ENCODE measurements around the gene KDM4C. TPM values are rescaled to one million over a fixed set of nuclear protein-coding genes. Genes with fewer than 3 reads are reported as not detected.
A peak's percentile ranks its signal among the peaks of the same experiment; 100 is the strongest.

Gene KDM4C
- total and polyA plus RNA-seq, 2 of the 13 experiments (the other 11 are each of a cell fraction or from before 2014, with no cell fraction given), result 19.4 to 23.6 TPM

- H3K79me2 ChIP-seq (ENCODE audit: insufficient read depth, low read length), result no peaks in the 10 kb centered on the region
- ChIA-PET POLR2A (interaction anchor here (0.8 to 4.6 kb wide), 13 partner anchors 12 to 308 kb away, joined by 3 to 59 read pairs (median 5); partner anchors contain the start of genes KDM4C and UHRF2), CTCF (ENCODE audit: low intra/inter-chr PET ratio, low total read pairs) (no interaction called here)
- no peak overlapping the region for H2AFZ ChIP-seq (ENCODE audit: low read length)
- BruUV-seq (replicated peaks), result no TSS peak
- 0 out of 2 replicates have a peak, but pooled peaks have one; percentile 10 for TF ChIP-seq NR2F6 (IDR thresholded peaks at IDR 0.05)
- no peak for TF ChIP-seq NR2F6 (CRISPR knock-in tag; IDR thresholded peaks at IDR 0.05)
- TF ChIP-seq GPN1 (CRISPR knock-in tag; IDR thresholded peaks at IDR 0.05; ENCODE audit: borderline replicate concordance), result no peak
- ATAC-seq, result no peak
- DNase-seq (ENCODE audit: low spot score), result no peak
- H3K9me3 ChIP-seq (ENCODE audit: low read length), result no peaks in the 10 kb centered on the region
- no peak for FAIRE-seq
- peak overlapping the region; percentile 57 to 72 (median 65) for H3K4me3 ChIP-seq (replicated peaks in 1 of 3; ENCODE audit: insufficient read depth in 1 of 3, low read depth in 2 of 3, low read length in 3 of 3)
- no peaks in the 10 kb centered on the region for H3K36me3 ChIP-seq (replicated peaks in 1 of 2; ENCODE audit: control insufficient read depth in 1 of 2, insufficient read depth in 2 of 2, low read length in 2 of 2)
- in situ Hi-C loops (cut with HindIII; ENCODE audit: extremely low pct_ligation_motif_present, low pct_unique_long_range_greater_than_20kb), result no loop called here
- peaks cover 34% of the 10 kb centered on the region for H3K4me1 ChIP-seq (ENCODE audit: insufficient read depth, low read length)
- 54% methylated on average over 9 of the region's 9 CpGs for WGBS (ENCODE audit: low lambda C conversion rate)
- no peaks in the 10 kb centered on the region for H3K27me3 ChIP-seq (ENCODE audit: control insufficient read depth in 1 of 2, insufficient read depth in 2 of 2, low read length in 2 of 2)
- no peaks in the 10 kb centered on the region for H4K20me1 ChIP-seq (ENCODE audit: insufficient read depth, low read length)
- H3K27ac ChIP-seq (ENCODE audit: extremely low read length, insufficient read depth, low read length), result peak overlapping the region; percentile 93
- intact Hi-C loops (cut with micrococcal nuclease; ENCODE audit: unreplicated experiment), result loop anchor here (5.0 kb wide), 1 partner anchor 34 kb away; no protein-coding TSS in a partner anchor
- H3K4me2 ChIP-seq (ENCODE audit: low read depth, low read length), result peak overlapping the region; percentile 77
- peak overlapping the region; percentile 84 for H3K9ac ChIP-seq (ENCODE audit: insufficient read depth, low read depth, low read length)
Observed at GRCh38 chr9:6716766-6717165, 41.0 kb upstream of the KDM4C start.

DNA sequence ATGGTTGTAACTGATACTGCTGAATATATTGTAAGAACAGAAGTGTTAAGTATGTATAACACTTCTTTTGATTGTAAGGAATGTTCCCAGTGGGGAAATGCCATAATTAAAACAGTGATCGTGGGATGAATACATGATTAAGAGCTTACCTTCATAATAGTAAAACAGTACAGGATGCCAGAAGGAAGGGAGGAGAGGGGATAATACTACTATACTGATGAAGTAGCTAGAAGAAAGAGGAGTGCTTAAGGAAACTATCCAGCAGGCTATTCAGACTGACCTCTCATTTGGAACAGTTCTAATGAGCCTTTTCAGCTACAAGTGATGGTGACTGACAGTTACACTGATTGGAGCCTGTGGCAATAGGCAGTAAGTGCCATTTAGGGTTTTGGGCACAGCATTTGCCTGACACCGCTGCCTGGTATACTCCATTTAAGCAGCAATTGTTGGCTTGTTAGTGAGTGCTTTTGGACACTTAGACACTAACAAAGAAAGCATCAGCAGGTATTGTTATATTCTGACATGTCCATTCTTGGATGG lies 33.8 kb upstream of the KDM4C start:
- Histone ChIP-seq H2AFZ (ENCODE audit: low read length) (no peak overlapping the region), H3K4me3 (replicated peaks in 1 of 3; ENCODE audit: insufficient read depth in 1 of 3, low read depth in 2 of 3, low read length in 3 of 3) (no peak overlapping the region), H3K27ac (ENCODE audit: extremely low read length, insufficient read depth, low read length) (no peak overlapping the region), H3K4me1 (ENCODE audit: insufficient read depth, low read length) (no peaks in the 10 kb centered on the region), H3K9me3 (ENCODE audit: low read length) (no peaks in the 10 kb centered on the region), H3K27me3 (ENCODE audit: control insufficient read depth in 1 of 2, insufficient read depth in 2 of 2, low read length in 2 of 2) (no peaks in the 10 kb centered on the region), H3K79me2 (ENCODE audit: insufficient read depth, low read length) (no peaks in the 10 kb centered on the region), H3K4me2 (ENCODE audit: low read depth, low read length) (no peak overlapping the region), H3K36me3 (replicated peaks in 1 of 2; ENCODE audit: control insufficient read depth in 1 of 2, insufficient read depth in 2 of 2, low read length in 2 of 2) (no peaks in the 10 kb centered on the region), H3K9ac (ENCODE audit: insufficient read depth, low read depth, low read length) (no peak overlapping the region), H4K20me1 (ENCODE audit: insufficient read depth, low read length) (no peaks in the 10 kb centered on the region)
- in situ Hi-C loops (cut with HindIII; ENCODE audit: extremely low pct_ligation_motif_present, low pct_unique_long_range_greater_than_20kb) (no loop called here), intact Hi-C loops (cut with micrococcal nuclease; ENCODE audit: unreplicated experiment) (no loop called here)
- ChIA-PET CTCF (ENCODE audit: low intra/inter-chr PET ratio, low total read pairs) (no interaction called here), POLR2A (no interaction called here)
- ATAC-seq (no peak), FAIRE-seq (no peak), DNase-seq (ENCODE audit: low spot score) (no peak)
- BruUV-seq (replicated peaks), result no TSS peak
- WGBS (ENCODE audit: low lambda C conversion rate), result 92% methylated on average over 1 of the region's 2 CpGs
- TF ChIP-seq SIX4 (CRISPR knock-in tag; IDR thresholded peaks at IDR 0.05) (no peak), JUND (CRISPR knock-in tag; IDR thresholded peaks at IDR 0.05) (no peak), ARNT2 (CRISPR knock-in tag; IDR thresholded peaks at IDR 0.05; ENCODE audit: low read depth) (no peak), DNMT1 (CRISPR knock-in tag; IDR thresholded peaks at IDR 0.05) (no peak), ZNF556 (CRISPR knock-in tag; IDR thresholded peaks at IDR 0.05; ENCODE audit: borderline replicate concordance) (no peak), KLF9 (CRISPR knock-in tag; IDR thresholded peaks at IDR 0.05; ENCODE audit: low read depth) (no peak), DMTF1 (CRISPR knock-in tag; IDR thresholded peaks at IDR 0.05) (no peak), ASH2L (IDR thresholded peaks at IDR 0.05; ENCODE audit: insufficient read length, low read depth, low read length) (no peak), ZNF33B (CRISPR knock-in tag; IDR thresholded peaks at IDR 0.05) (no peak), ZFP36L2 (CRISPR knock-in tag; IDR thresholded peaks at IDR 0.05) (no peak), ZBTB4 (CRISPR knock-in tag; IDR thresholded peaks at IDR 0.05; ENCODE audit: borderline replicate concordance) (no peak), REXO4 (CRISPR knock-in tag; IDR thresholded peaks at IDR 0.05; ENCODE audit: borderline replicate concordance) (no peak)
